ENCODE results near the gene KLHL26. TPM values are rescaled to one million over a fixed set of nuclear protein-coding genes. Genes with fewer than 3 reads are reported as not detected.

The KLHL26 gene
- total and polyA plus RNA-seq, 2 of the 13 experiments (the other 11 are each of a cell fraction or from before 2014, with no cell fraction given): 1.5 to 1.7 TPM

DNA sequence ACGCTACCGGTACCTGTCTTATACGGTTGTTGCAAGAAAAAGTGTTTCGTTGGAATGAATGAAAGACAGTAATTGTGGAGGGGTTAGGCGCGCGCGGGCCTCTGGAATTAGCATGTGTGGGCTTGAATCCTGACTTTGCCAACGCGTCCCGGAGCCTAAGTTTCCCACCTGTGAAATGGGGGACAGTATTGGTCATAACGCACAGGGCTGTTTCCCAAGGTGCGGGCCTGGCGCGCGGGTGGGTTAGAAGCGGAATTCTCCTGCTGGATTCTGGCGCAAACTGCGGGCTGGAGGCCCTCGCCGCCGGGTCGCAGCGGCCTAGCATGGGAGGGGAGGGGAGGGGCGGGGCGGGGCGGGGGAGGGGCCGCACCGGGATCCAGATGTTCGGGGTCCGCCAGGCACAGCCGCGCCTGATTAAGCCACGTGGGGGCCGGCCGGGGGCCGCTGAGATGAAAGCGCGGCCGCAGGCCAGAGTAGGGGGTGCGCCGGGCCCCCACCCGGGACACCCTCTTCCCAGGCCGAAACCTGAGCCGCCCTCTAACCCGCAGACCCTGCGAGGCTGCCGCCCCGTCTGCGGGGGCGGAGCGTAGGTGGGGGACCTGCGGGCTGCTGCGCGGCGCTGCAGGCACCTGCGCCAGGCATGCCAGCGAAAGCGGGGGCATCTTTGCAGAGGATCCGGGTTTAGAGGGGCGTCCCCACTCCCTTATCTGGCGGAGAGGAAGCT lies 25.3 kb upstream of the KLHL26 start (continued):
- TF ChIP-seq ARID5B (CRISPR knock-in tag; IDR thresholded peaks at IDR 0.05): peak; percentile 45; the same call in 1 of the 2 replicates
- peak; percentile 95 for TF ChIP-seq SRSF1 (optimal IDR thresholded peaks at IDR 0.05; ENCODE audit: low read depth, low read length)
- TF ChIP-seq, protein P1, sequence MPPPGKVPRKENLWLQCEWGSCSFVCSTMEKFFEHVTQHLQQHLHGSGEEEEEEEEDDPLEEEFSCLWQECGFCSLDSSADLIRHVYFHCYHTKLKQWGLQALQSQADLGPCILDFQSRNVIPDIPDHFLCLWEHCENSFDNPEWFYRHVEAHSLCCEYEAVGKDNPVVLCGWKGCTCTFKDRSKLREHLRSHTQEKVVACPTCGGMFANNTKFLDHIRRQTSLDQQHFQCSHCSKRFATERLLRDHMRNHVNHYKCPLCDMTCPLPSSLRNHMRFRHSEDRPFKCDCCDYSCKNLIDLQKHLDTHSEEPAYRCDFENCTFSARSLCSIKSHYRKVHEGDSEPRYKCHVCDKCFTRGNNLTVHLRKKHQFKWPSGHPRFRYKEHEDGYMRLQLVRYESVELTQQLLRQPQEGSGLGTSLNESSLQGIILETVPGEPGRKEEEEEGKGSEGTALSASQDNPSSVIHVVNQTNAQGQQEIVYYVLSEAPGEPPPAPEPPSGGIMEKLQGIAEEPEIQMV (CRISPR knock-in tag; IDR thresholded peaks at IDR 0.05; ENCODE audit: low read depth): no peak
- no peak for TF ChIP-seq HOXA5 (CRISPR knock-in tag; IDR thresholded peaks at IDR 0.05)
- no peak for TF ChIP-seq ZNF552 (CRISPR knock-in tag; IDR thresholded peaks at IDR 0.05; ENCODE audit: borderline replicate concordance)
- no peak for TF ChIP-seq KMT2A (CRISPR knock-in tag; IDR thresholded peaks at IDR 0.05)
- TF ChIP-seq NR2C2 (CRISPR knock-in tag; IDR thresholded peaks at IDR 0.05; ENCODE audit: borderline replicate concordance): no peak
- no peak for TF ChIP-seq NFE2L2 (IDR thresholded peaks at IDR 0.05; ENCODE audit: low read length)
- TF ChIP-seq, protein P2, sequence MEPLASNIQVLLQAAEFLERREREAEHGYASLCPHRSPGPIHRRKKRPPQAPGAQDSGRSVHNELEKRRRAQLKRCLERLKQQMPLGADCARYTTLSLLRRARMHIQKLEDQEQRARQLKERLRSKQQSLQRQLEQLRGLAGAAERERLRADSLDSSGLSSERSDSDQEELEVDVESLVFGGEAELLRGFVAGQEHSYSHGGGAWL (CRISPR knock-in tag; IDR thresholded peaks at IDR 0.05): peak; percentile 40; the same call in 1 of the 2 replicates
- TF ChIP-seq ZNF614 (CRISPR knock-in tag; IDR thresholded peaks at IDR 0.05; ENCODE audit: borderline replicate concordance): no peak
- TF ChIP-seq, protein P3, sequence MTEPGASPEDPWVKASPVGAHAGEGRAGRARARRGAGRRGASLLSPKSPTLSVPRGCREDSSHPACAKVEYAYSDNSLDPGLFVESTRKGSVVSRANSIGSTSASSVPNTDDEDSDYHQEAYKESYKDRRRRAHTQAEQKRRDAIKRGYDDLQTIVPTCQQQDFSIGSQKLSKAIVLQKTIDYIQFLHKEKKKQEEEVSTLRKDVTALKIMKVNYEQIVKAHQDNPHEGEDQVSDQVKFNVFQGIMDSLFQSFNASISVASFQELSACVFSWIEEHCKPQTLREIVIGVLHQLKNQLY (CRISPR knock-in tag; IDR thresholded peaks at IDR 0.05): no peak
- TF ChIP-seq ZNF432 (CRISPR knock-in tag; IDR thresholded peaks at IDR 0.05; ENCODE audit: borderline replicate concordance): no peak
- peak; percentile 92 for TF ChIP-seq SIX4 (CRISPR knock-in tag; IDR thresholded peaks at IDR 0.05)
- 0 out of 2 replicates have a peak, but pooled peaks have one; percentile 18 for TF ChIP-seq FOSL1 (CRISPR knock-in tag; IDR thresholded peaks at IDR 0.05; ENCODE audit: borderline replicate concordance)
- no peak for TF ChIP-seq ZNF3 (CRISPR knock-in tag; IDR thresholded peaks at IDR 0.05)
- no peak for TF ChIP-seq ZNF10 (CRISPR knock-in tag; IDR thresholded peaks at IDR 0.05; ENCODE audit: borderline replicate concordance, low read depth)
- no peak for TF ChIP-seq YEATS2 (CRISPR knock-in tag; IDR thresholded peaks at IDR 0.05; ENCODE audit: borderline replicate concordance)
- 0 out of 2 replicates have a peak, but pooled peaks have one; percentile 34 for TF ChIP-seq PPARG (CRISPR knock-in tag; conservative IDR thresholded peaks at IDR 0.05)
- no peak for TF ChIP-seq MTA1 (CRISPR knock-in tag; IDR thresholded peaks at IDR 0.05; ENCODE audit: borderline replicate concordance)
- peak; percentile 70 for TF ChIP-seq KDM2A (CRISPR knock-in tag; IDR thresholded peaks at IDR 0.05; ENCODE audit: borderline replicate concordance, low read depth)
- TF ChIP-seq RBAK (CRISPR knock-in tag; IDR thresholded peaks at IDR 0.05): no peak
- TF ChIP-seq TFDP2 (CRISPR knock-in tag; IDR thresholded peaks at IDR 0.05): no peak
- no peak for TF ChIP-seq SRF (IDR thresholded peaks at IDR 0.05; ENCODE audit: low read depth, low read length)
